ENCODE measurements around the gene C10orf67. TPM values are rescaled to one million over a fixed set of nuclear protein-coding genes. Genes with fewer than 3 reads are reported as not detected.

C10orf67 gene
- total RNA-seq, 1 donor from 2014 or later = 0.54 TPM

- intact Hi-C loops (cut with DNase I) = no loop called here
- DNase-seq = no peak
- ATAC-seq (ENCODE audit: poor library complexity) = no peak
Measured at GRCh38 chr10:23156447-23157150, 188.0 kb downstream of the C10orf67 start.

- ATAC-seq (ENCODE audit: poor library complexity) = no peak
- no peak for DNase-seq
- intact Hi-C loops (cut with DNase I) = no loop called here
Measured at GRCh38 chr10:23155169-23155568, 189.4 kb downstream of the C10orf67 start.

Small RNA genes lying within 50 kb of the gene (microRNA-seq; reads per million reads assigned to microRNA genes)
- not detected for gene MIR1254-2

Other genes starting within 250 kb of the C10orf67 start
- gene MSRB2, start 249.2 kb downstream of the C10orf67 start, total RNA-seq = 166 TPM
- not detected for gene PTF1A, start 152.5 kb downstream of the C10orf67 start, total RNA-seq
- 13.3 TPM for gene OTUD1, start 94.3 kb upstream of the C10orf67 start, total RNA-seq

Data from Right ventricle myocardium superior (tissue), 1 donor.